ENCODE results near the gene ZMAT5.

DNA sequence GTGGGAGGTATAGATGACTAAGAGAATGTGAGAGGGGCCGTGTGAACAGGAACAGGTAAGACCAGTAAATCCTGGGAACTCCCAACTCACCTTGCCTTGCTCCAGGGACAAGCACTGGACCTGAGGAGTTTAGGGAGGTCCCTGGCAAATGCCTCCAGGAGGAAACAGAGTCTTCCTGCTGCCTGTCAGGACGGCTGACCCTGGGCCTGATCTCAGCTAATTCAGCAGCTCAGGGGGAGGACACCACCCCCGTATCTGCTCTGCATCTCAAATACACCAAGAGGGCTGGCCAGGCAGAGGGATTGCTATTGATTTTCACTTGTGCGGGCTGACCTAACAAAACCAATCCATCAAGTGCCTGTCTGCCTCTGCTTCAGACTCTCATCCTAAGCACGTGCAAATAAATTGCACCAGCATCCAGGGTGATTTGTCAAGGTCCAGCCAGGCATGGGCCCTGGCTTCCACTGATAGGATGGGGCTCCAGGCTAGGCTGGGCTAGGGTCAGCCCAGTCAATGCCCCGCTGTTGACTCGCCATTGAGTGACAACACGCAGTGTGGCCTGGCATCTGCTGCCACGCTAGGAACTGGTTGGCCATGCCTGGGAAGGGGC is 20.7 kb upstream of the ZMAT5 start:
- TF ChIP-seq, protein P1, sequence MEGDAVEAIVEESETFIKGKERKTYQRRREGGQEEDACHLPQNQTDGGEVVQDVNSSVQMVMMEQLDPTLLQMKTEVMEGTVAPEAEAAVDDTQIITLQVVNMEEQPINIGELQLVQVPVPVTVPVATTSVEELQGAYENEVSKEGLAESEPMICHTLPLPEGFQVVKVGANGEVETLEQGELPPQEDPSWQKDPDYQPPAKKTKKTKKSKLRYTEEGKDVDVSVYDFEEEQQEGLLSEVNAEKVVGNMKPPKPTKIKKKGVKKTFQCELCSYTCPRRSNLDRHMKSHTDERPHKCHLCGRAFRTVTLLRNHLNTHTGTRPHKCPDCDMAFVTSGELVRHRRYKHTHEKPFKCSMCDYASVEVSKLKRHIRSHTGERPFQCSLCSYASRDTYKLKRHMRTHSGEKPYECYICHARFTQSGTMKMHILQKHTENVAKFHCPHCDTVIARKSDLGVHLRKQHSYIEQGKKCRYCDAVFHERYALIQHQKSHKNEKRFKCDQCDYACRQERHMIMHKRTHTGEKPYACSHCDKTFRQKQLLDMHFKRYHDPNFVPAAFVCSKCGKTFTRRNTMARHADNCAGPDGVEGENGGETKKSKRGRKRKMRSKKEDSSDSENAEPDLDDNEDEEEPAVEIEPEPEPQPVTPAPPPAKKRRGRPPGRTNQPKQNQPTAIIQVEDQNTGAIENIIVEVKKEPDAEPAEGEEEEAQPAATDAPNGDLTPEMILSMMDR (IDR thresholded peaks at IDR 0.05), result no peak
- TF ChIP-seq POLR2AphosphoS5 (IDR thresholded peaks at IDR 0.05) (no peak), EP300 (IDR thresholded peaks at IDR 0.05) (no peak)

Measured in sigmoid colon (tissue), 4 donors.